GM23338 (cell line): Measurements from ENCODE around the gene HTR1D. TPM values are rescaled to one million over a fixed set of nuclear protein-coding genes. Genes with fewer than 3 reads are reported as not detected.

Experiments used
- CREB1 ChIP-seq: fragments of 250-450 bp; sonication (Bioruptor Pico); IDR thresholded peaks from 2 replicates; pipeline ENCODE4 v1.5.0; 2020; ENCODE audit warnings: low read depth, mild to moderate bottlenecking, moderate library complexity
- CTCF ChIP-seq, 2 experiments: fragments of 200-600 bp in 1 of 2; sonication (generic) in 1 of 2; conservative IDR thresholded peaks; 2 replicates each; pipeline versions ENCODE4 v1.5.1 to v1.6.1; 2016 to 2017; ENCODE audit warnings: antibody characterized with exemption in 2 of 2, low read depth in 2 of 2, mild to moderate bottlenecking in 2 of 2, moderate library complexity in 1 of 2
- JUNB ChIP-seq: IDR thresholded peaks from one replicate; pipeline ENCODE4 v1.6.1; 2016; ENCODE audit warnings: antibody characterized with exemption; ENCODE audit not compliant: unreplicated experiment
- NANOG ChIP-seq: IDR thresholded peaks from 2 replicates; pipeline ENCODE4 v1.6.1; 2016; ENCODE audit warnings: antibody characterized with exemption, borderline replicate concordance
- REST ChIP-seq: IDR thresholded peaks from one replicate; pipeline ENCODE4 v1.6.1; 2018; ENCODE audit warnings: antibody characterized with exemption; ENCODE audit not compliant: unreplicated experiment
- STAT1 ChIP-seq: IDR thresholded peaks from one replicate; pipeline ENCODE4 v1.6.1; 2016; ENCODE audit warnings: antibody characterized with exemption; ENCODE audit not compliant: unreplicated experiment
- ZNF114 ChIP-seq: fragments of 250-450 bp; sonication (Bioruptor Pico); IDR thresholded peaks from 2 replicates; pipeline ENCODE4 v1.5.0; 2020; ENCODE audit warnings: mild to moderate bottlenecking, moderate library complexity
- ZNF331 ChIP-seq: fragments of 250-450 bp; sonication (Bioruptor Pico); IDR thresholded peaks from 2 replicates; pipeline ENCODE4 v1.5.0; 2020; ENCODE audit warnings: low read depth, mild to moderate bottlenecking, moderate library complexity
- ZNF462 ChIP-seq: fragments of 250-450 bp; sonication (Bioruptor Pico); IDR thresholded peaks from 2 replicates; pipeline ENCODE4 v1.5.0; 2020; ENCODE audit warnings: mild to moderate bottlenecking, moderate library complexity
- polyA plus RNA-seq: library from polyadenylated mRNA; unstranded; fragments of >200 nt; fragmentation: Nextera tagmentation; extraction: Ambion mirVana; gene quantifications from 2 replicates; pipeline ENCODE4 v1.2.1, GENCODE V29; 2016
- total RNA-seq: library from RNA; depleted of rRNA; stranded (reverse); fragments of >200 nt; shearing (Covaris generic); gene quantifications from 2 replicates; pipeline ENCODE4 v1.2.3, GENCODE V29; 2014

Gene HTR1D
- total and polyA plus RNA-seq, 2 experiments from 2014 or later, result 2.4 to 4.1 TPM

- TF ChIP-seq ZNF462 (CRISPR knock-in tag) (no peak), STAT1 (no peak), NANOG (no peak), ZNF331 (CRISPR knock-in tag) (no peak), ZNF114 (CRISPR knock-in tag) (no peak), CTCF (conservative IDR thresholded peaks at IDR 0.05; ENCODE audit: low read depth in 2 of 2) (no peak), JUNB (no peak), REST (no peak), CREB1 (no peak)
These were observed 28.8 kb downstream of the HTR1D start (continued) for GRCh38 chr1:23188434-23188884.
